Nephron progenitor cell (in vitro differentiated cells): ENCODE measurements around the gene NTN1.

Source experiments
- DNase-seq: peaks from one replicate; pipeline ENCODE4 v3.0.0; 2021
- H3K27ac Mint-ChIP-seq: 2 replicates; pipeline ENCODE4 v1.8.0; 2021; ENCODE audit warnings: mild to moderate bottlenecking, moderate library complexity, mixed read lengths
- H3K27me3 Mint-ChIP-seq: 2 replicates; pipeline ENCODE4 v1.8.0; 2021; ENCODE audit warnings: mild to moderate bottlenecking, low read depth, mixed read lengths; ENCODE audit not compliant: poor library complexity
- H3K36me3 Mint-ChIP-seq: 2 replicates; pipeline ENCODE4 v1.8.0; 2021; ENCODE audit warnings: low read depth, mixed read lengths
- H3K4me1 Mint-ChIP-seq: 2 replicates; pipeline ENCODE4 v1.8.0; 2021; ENCODE audit warnings: mixed read lengths
- H3K4me3 Mint-ChIP-seq: 2 replicates; pipeline ENCODE4 v1.8.0; 2021; ENCODE audit warnings: mild to moderate bottlenecking, moderate library complexity, mixed read lengths
- H3K9me3 Mint-ChIP-seq: 2 replicates; pipeline ENCODE4 v1.8.0; 2021; ENCODE audit warnings: mild to moderate bottlenecking, moderate library complexity, mixed read lengths
- CTCF ChIP-seq: fragments of 200-600 bp; sonication (generic); IDR thresholded peaks from 2 replicates; pipeline ENCODE4 v1.5.0; 2021; ENCODE audit warnings: antibody characterized with exemption

Gene NTN1

DNA sequence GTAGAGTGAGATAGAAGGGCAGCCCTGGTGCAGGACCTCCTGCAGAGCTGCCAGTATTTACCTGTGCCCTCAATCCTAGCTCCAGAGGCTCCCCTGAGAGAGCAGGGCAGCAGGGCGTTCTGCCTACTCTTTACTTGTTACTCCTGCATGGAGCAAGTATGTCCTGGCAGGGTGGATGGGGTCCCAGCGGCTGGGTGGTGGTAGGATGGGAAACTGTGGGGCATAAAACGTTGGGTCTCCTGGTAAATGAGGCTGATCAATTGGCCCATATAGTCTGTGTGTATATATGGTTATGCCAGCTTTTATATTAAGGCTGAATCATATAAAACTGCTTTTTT is 192.0 kb downstream of the NTN1 start:
- Mint-ChIP-seq H3K27ac (no peak overlapping the region), H3K4me1 (peaks cover 15% of the 10 kb centered on the region), H3K36me3 (peaks cover 57% of the 10 kb centered on the region), H3K4me3 (no peak overlapping the region), H3K27me3 (peaks cover 10% of the 10 kb centered on the region), H3K9me3 (peaks cover 32% of the 10 kb centered on the region)
- TF ChIP-seq CTCF = no peak
- no peak for DNase-seq

DNA sequence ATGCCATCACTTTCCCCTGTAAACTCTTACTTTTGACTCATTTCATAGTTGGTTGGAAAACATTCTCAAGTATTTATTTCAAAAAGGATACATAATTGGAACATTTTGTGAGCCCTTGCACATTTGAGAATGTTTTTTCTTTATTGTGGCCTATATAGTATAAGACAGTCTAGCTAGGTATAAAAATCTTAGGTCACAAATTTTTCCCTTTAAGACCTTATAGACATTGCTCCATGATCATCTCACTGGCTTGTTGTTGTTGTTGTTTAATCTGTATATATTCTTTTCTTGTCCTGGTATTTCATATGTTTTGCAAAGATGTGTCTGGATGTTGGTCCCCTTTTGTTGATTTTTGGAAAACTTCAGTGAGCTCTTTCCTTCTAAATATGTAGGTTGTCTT is 194.2 kb downstream of the NTN1 start:
- peaks cover 32% of the 10 kb centered on the region for H3K9me3 Mint-ChIP-seq
- peaks cover 14% of the 10 kb centered on the region for H3K27me3 Mint-ChIP-seq
- no peak overlapping the region for H3K27ac Mint-ChIP-seq
- H3K4me3 Mint-ChIP-seq = no peak overlapping the region
- peaks cover 53% of the 10 kb centered on the region for H3K36me3 Mint-ChIP-seq
- no peak for TF ChIP-seq CTCF
- DNase-seq = no peak
- H3K4me1 Mint-ChIP-seq = peaks cover 30% of the 10 kb centered on the region

DNA sequence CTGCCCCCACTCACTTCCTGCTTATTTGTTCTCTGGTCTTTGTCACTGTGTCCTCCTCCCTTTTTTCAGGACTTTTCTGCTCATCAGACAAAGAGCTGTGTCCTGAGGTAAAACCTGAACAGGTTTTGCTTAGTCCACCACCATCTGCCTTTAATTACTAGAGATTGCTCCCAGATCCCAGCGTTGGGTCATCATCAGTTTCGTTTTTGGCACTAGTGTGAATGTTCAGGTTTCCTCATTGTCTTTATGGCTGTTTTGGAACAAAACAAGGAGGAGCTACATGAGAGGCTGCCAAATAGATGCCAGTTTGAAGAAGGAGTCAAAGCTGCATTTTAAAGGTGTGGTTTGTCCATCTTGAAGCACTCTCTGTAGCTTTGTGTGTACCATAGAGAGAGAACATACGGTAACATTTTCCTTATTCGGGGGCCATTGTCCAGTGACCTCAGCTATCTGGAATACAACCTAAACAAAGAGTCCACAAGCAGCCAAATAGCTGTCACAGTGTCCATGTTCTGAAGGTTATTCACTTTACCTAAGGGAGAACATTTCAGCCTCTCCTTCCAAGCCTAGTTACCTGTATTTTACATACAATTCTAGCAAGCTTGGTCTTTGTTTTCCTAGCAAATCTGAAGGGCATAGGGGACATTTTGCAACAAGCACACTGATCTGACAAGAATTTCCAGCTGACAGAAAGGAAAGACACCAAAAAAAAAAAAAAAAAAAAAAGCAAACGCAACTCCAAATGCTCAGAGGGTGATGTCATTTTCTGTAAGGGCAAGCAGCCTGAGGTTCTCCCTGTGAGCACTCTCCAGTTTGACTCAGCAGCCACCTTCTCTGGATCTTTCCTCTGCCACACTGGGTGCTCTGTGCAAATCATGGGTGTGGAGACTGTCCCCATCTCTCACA is 196.1 kb downstream of the NTN1 start:
- Mint-ChIP-seq H3K27ac (peak overlapping the region; percentile 93), H3K36me3 (peaks cover 44% of the 10 kb centered on the region), H3K27me3 (peaks cover 8% of the 10 kb centered on the region), H3K4me1 (peaks cover 42% of the 10 kb centered on the region), H3K9me3 (peaks cover 32% of the 10 kb centered on the region), H3K4me3 (no peak overlapping the region)
- no peak for DNase-seq
- TF ChIP-seq CTCF = no peak

DNA sequence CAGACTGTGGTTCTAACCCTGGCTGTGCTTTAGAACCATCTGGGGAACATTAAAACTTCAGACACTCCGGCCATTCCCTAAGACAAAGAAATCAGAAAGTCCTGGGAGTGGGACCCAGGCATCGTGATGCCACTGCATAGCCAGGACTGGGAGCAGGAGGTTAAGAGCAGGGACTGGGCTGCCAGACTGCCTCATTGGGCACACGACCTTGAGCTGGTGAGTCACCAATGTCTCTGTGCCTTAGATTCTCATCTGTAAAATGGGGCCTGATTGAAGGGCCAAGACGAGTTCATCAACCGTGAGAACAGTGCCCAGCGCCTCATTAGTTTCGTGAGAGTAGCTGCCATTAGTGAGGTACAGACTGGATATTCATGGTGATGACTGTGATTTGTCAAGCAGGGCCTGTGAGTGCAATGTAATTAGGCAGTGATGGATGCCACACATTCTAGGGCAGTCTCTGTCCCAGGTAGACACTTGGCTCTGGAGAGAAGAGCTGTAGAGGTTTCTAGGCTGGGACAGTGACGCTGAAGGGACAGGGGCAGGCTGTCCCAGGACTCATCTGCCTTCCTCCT is 196.8 kb downstream of the NTN1 start:
- peaks cover 46% of the 10 kb centered on the region for H3K36me3 Mint-ChIP-seq
- H3K9me3 Mint-ChIP-seq = peaks cover 32% of the 10 kb centered on the region
- no peak for DNase-seq
- peaks cover 46% of the 10 kb centered on the region for H3K4me1 Mint-ChIP-seq
- H3K27me3 Mint-ChIP-seq = peaks cover 8% of the 10 kb centered on the region
- no peak overlapping the region for H3K4me3 Mint-ChIP-seq
- TF ChIP-seq CTCF = no peak
- peak overlapping the region; percentile 93 for H3K27ac Mint-ChIP-seq

GRCh38 chr17:9218911-9219310 is 197.6 kb downstream of the NTN1 start:
- H3K27me3 Mint-ChIP-seq = peaks cover 8% of the 10 kb centered on the region
- no peak overlapping the region for H3K27ac Mint-ChIP-seq
- DNase-seq = no peak
- H3K4me1 Mint-ChIP-seq = peaks cover 47% of the 10 kb centered on the region
- TF ChIP-seq CTCF = no peak
- H3K36me3 Mint-ChIP-seq = peaks cover 40% of the 10 kb centered on the region
- H3K9me3 Mint-ChIP-seq = peaks cover 32% of the 10 kb centered on the region
- H3K4me3 Mint-ChIP-seq = no peak overlapping the region
